ENCODE measurements around the gene COL18A1. TPM values are rescaled to one million over a fixed set of nuclear protein-coding genes. Genes with fewer than 3 reads are reported as not detected.

COL18A1 gene
- total and polyA plus RNA-seq, 9 of the 15 experiments (the other 6 are each of a cell fraction or from before 2014, with no cell fraction given) = 0.14 to 16.4 (median 2.0) TPM

DNA sequence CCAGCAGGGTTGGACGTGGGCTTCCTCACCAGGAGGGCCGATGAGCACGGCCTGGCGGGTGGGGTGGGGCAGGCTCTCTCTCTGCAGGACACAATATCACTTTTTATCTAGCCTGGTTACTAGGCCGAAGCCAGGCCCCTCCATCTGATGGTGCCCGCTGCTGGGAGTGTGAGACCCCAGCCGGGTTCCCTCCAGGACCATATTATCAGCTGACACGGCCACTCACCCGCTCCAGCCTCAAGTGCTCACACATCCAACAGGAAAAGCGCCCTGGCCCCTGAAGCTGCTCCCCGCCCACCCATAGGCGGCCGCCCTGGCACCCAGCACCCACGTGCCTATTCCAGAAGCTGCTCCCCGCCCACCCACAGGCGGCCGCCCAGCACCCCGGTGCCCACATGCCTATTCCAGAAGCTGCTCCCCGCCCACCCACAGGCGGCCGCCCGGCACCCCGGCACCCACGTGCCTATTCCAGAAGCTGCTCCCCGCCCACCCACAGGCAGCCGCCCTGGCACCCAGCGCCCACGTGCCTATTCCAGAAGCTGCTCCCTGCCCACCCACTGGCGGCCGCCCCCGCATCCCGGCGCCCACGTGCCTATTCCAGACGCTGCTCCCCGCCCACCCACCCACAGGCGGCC, 132.3 kb downstream of the COL18A1 start:
- no peaks in the 10 kb centered on the region for H3K9me3 ChIP-seq (replicated peaks; ENCODE audit: control insufficient read depth, insufficient read depth, low read depth, low read length)
- H3K4me3 ChIP-seq = no peak overlapping the region
- no peak overlapping the region for H3K27ac ChIP-seq (ENCODE audit: extremely low read depth, low read depth, low read length)
- H3K4me1 ChIP-seq (replicated peaks in 1 of 2; ENCODE audit: control insufficient read depth in 2 of 2, insufficient read depth in 2 of 2, low read length in 2 of 2) = peaks cover 7 to 73% of the 10 kb centered on the region in 2 experiments; a peak in 3 of 5 replicates
- intact Hi-C loops (cut with micrococcal nuclease) (no loop called here), in situ Hi-C loops (cut with MboI) (no loop called here)
- no TSS peak for BruUV-seq (replicated peaks)
- FAIRE-seq = no peak
- no peaks in the 10 kb centered on the region; the same call in 1 of the 2 replicates for H4K20me1 ChIP-seq (replicated peaks; ENCODE audit: control insufficient read depth, insufficient read depth, low read length)
- no peak for ATAC-seq
- WGBS (ENCODE audit: insufficient coverage, low coverage, missing lambda C conversion rate) = 86% methylated on average over 15 of the region's 37 CpGs
- ChIA-PET CTCF (ENCODE audit: low intra/inter-chr PET ratio) (no interaction called here), POLR2A (interaction anchor here (0.7 kb wide), 1 partner anchor 353 kb away, joined by 3 read pairs; no protein-coding TSS in a partner anchor)
- peaks cover 83% of the 10 kb centered on the region for H3K79me2 ChIP-seq (ENCODE audit: control insufficient read depth, insufficient read depth, low read length)
- no peaks in the 10 kb centered on the region for H3K9me1 ChIP-seq (ENCODE audit: control insufficient read depth, insufficient read depth, low read length)
- TF ChIP-seq DACH1 (IDR thresholded peaks at IDR 0.05; ENCODE audit: partially characterized antibody) = no peak
- H3K4me2 ChIP-seq (ENCODE audit: insufficient read depth, low read length) = no peak overlapping the region
- peaks cover 84% of the 10 kb centered on the region; the same call in 2 of the 3 replicates for H3K36me3 ChIP-seq (ENCODE audit: control insufficient read depth, insufficient read depth, low read length)
- H2AFZ ChIP-seq (ENCODE audit: low read depth, low read length) = no peak overlapping the region
- DNase-seq (ENCODE audit: extremely low read depth in 1 of 4, low spot score in 3 of 4) = no peak
- H3K27me3 ChIP-seq (ENCODE audit: control insufficient read depth in 2 of 2, insufficient read depth in 2 of 2, low read length in 2 of 2) = no peaks in the 10 kb centered on the region
- no peak overlapping the region for H3K9ac ChIP-seq (ENCODE audit: insufficient read depth in 1 of 2, low read depth in 2 of 2, low read length in 2 of 2)

DNA sequence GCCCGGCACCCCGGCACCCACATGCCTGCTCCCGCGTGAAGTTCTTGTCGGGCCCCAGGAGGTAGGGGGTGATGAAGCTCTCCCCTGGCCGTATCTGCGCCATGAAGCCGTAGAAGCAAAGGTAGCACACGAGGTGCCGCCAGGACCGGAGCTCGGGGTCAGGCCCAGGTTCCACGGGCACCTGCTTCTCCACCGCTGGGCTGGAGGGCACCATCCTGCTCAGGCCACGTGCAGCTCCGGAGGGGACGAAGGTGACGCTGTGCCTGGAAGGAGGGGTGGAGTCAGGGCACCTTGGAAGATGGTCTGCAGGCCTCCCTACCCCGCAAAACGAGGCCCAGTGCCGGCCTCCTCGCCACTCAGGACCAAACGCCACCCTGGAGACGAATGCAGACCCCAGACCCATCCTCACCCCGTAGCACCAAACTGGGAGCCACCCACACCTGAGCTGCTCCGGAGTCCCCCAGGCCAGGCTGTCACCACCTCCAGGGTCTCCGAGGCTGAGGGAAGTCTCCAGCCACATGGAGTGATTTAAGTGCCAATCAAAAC, 132.9 kb downstream of the COL18A1 start:
- peaks cover 7 to 75% of the 10 kb centered on the region in 2 experiments; a peak in 4 of 5 replicates for H3K4me1 ChIP-seq (replicated peaks in 1 of 2; ENCODE audit: control insufficient read depth in 2 of 2, insufficient read depth in 2 of 2, low read length in 2 of 2)
- FAIRE-seq (no peak), ATAC-seq (no peak), DNase-seq (ENCODE audit: extremely low read depth in 1 of 4, low spot score in 3 of 4) (no peak)
- no peaks in the 10 kb centered on the region for H3K27me3 ChIP-seq (ENCODE audit: control insufficient read depth in 2 of 2, insufficient read depth in 2 of 2, low read length in 2 of 2)
- H4K20me1 ChIP-seq (replicated peaks; ENCODE audit: control insufficient read depth, insufficient read depth, low read length) = no peaks in the 10 kb centered on the region; the same call in 1 of the 2 replicates
- intact Hi-C loops (cut with micrococcal nuclease) (no loop called here), in situ Hi-C loops (cut with MboI) (no loop called here)
- POLR2A ChIA-PET = no interaction called here
- CTCF ChIA-PET (ENCODE audit: low intra/inter-chr PET ratio) = no interaction called here
- no peak overlapping the region for H3K9ac ChIP-seq (ENCODE audit: insufficient read depth in 1 of 2, low read depth in 2 of 2, low read length in 2 of 2)
- no peaks in the 10 kb centered on the region for H3K9me1 ChIP-seq (ENCODE audit: control insufficient read depth, insufficient read depth, low read length)
- 84% methylated on average over 22 of the region's 27 CpGs for WGBS (ENCODE audit: insufficient coverage, low coverage, missing lambda C conversion rate)
- no peak overlapping the region for H3K4me3 ChIP-seq
- BruUV-seq (replicated peaks) = no TSS peak
- peak; percentile 13; the same call in 1 of the 2 replicates for TF ChIP-seq POLR2G (IDR thresholded peaks at IDR 0.05; ENCODE audit: low read depth, low read length)
- TF ChIP-seq, protein P1, sequence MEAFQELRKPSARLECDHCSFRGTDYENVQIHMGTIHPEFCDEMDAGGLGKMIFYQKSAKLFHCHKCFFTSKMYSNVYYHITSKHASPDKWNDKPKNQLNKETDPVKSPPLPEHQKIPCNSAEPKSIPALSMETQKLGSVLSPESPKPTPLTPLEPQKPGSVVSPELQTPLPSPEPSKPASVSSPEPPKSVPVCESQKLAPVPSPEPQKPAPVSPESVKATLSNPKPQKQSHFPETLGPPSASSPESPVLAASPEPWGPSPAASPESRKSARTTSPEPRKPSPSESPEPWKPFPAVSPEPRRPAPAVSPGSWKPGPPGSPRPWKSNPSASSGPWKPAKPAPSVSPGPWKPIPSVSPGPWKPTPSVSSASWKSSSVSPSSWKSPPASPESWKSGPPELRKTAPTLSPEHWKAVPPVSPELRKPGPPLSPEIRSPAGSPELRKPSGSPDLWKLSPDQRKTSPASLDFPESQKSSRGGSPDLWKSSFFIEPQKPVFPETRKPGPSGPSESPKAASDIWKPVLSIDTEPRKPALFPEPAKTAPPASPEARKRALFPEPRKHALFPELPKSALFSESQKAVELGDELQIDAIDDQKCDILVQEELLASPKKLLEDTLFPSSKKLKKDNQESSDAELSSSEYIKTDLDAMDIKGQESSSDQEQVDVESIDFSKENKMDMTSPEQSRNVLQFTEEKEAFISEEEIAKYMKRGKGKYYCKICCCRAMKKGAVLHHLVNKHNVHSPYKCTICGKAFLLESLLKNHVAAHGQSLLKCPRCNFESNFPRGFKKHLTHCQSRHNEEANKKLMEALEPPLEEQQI (IDR thresholded peaks at IDR 0.05) = no peak
- TF ChIP-seq RBFOX2 (IDR thresholded peaks at IDR 0.05; ENCODE audit: low read depth, low read length) = peak; percentile 36; the same call in 1 of the 2 replicates
- TF ChIP-seq, protein P2, sequence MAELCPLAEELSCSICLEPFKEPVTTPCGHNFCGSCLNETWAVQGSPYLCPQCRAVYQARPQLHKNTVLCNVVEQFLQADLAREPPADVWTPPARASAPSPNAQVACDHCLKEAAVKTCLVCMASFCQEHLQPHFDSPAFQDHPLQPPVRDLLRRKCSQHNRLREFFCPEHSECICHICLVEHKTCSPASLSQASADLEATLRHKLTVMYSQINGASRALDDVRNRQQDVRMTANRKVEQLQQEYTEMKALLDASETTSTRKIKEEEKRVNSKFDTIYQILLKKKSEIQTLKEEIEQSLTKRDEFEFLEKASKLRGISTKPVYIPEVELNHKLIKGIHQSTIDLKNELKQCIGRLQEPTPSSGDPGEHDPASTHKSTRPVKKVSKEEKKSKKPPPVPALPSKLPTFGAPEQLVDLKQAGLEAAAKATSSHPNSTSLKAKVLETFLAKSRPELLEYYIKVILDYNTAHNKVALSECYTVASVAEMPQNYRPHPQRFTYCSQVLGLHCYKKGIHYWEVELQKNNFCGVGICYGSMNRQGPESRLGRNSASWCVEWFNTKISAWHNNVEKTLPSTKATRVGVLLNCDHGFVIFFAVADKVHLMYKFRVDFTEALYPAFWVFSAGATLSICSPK (IDR thresholded peaks at IDR 0.05; ENCODE audit: borderline replicate concordance) = no peak
- no peak overlapping the region for H3K4me2 ChIP-seq (ENCODE audit: insufficient read depth, low read length)
- peaks cover 82% of the 10 kb centered on the region for H3K79me2 ChIP-seq (ENCODE audit: control insufficient read depth, insufficient read depth, low read length)
- H3K27ac ChIP-seq (ENCODE audit: extremely low read depth, low read depth, low read length) = no peak overlapping the region
- H3K36me3 ChIP-seq (ENCODE audit: control insufficient read depth, insufficient read depth, low read length) = peaks cover 79% of the 10 kb centered on the region; the same call in 2 of the 3 replicates
- H2AFZ ChIP-seq (ENCODE audit: low read depth, low read length) = no peak overlapping the region
- H3K9me3 ChIP-seq (replicated peaks; ENCODE audit: control insufficient read depth, insufficient read depth, low read depth, low read length) = no peaks in the 10 kb centered on the region
